Measurements from ENCODE around the gene DNMT3A. TPM values are rescaled to one million over a fixed set of nuclear protein-coding genes. Genes with fewer than 3 reads are reported as not detected.

Gene DNMT3A
- total and polyA plus RNA-seq, 2 donors from 2014 or later, result 6.5 to 31.4 TPM

- Histone ChIP-seq H3K4me1 (ENCODE audit: control insufficient read depth in 2 of 3, insufficient read depth in 2 of 3, low read depth in 1 of 3, low read length in 3 of 3) (peaks cover 0 to 9% (median 0%) of the 10 kb centered on the region in 3 donors), H3K27ac (ENCODE audit: low read depth in 2 of 2, low read length in 2 of 2) (no peak overlapping the region), H3K9ac (ENCODE audit: low read length in 3 of 3) (no peak overlapping the region), H3K9me3 (ENCODE audit: control insufficient read depth in 2 of 3, insufficient read depth in 1 of 3, low read length in 3 of 3) (no peaks in the 10 kb centered on the region), H3K36me3 (ENCODE audit: control insufficient read depth in 2 of 3, insufficient read depth in 3 of 3, low read length in 3 of 3) (peaks cover 5 to 12% (median 9%) of the 10 kb centered on the region in 3 donors), H3K4me3 (ENCODE audit: low read length in 3 of 3) (no peak overlapping the region), H3K27me3 (ENCODE audit: control insufficient read depth, insufficient read depth, low read length) (no peaks in the 10 kb centered on the region)
- intact Hi-C loops (cut with DNase I), result no loop called here
- DNase-seq (no peak), FAIRE-seq (no peak)
- no peak for TF ChIP-seq CTCF (IDR thresholded peaks at IDR 0.05; ENCODE audit: borderline replicate concordance, extremely low read depth, insufficient read depth)
These were observed 85.2 kb downstream of the DNMT3A start for GRCh38 chr2:25256488-25256875.

- TF ChIP-seq CTCF (IDR thresholded peaks at IDR 0.05; ENCODE audit: borderline replicate concordance, extremely low read depth, insufficient read depth), result no peak
- Histone ChIP-seq H3K9ac (ENCODE audit: low read length in 3 of 3) (no peak overlapping the region), H3K9me3 (ENCODE audit: control insufficient read depth in 2 of 3, insufficient read depth in 1 of 3, low read length in 3 of 3) (no peaks in the 10 kb centered on the region), H3K27me3 (ENCODE audit: control insufficient read depth, insufficient read depth, low read length) (no peaks in the 10 kb centered on the region), H3K4me1 (ENCODE audit: control insufficient read depth in 2 of 3, insufficient read depth in 2 of 3, low read depth in 1 of 3, low read length in 3 of 3) (peaks cover 0 to 11% (median 0%) of the 10 kb centered on the region in 3 donors), H3K27ac (ENCODE audit: low read depth in 2 of 2, low read length in 2 of 2) (no peak overlapping the region), H3K36me3 (ENCODE audit: control insufficient read depth in 2 of 3, insufficient read depth in 3 of 3, low read length in 3 of 3) (peaks cover 5 to 12% (median 9%) of the 10 kb centered on the region in 3 donors), H3K4me3 (ENCODE audit: low read length in 3 of 3) (no peak overlapping the region)
- intact Hi-C loops (cut with DNase I), result no loop called here
- DNase-seq (no peak), FAIRE-seq (no peak)
These were observed 85.8 kb downstream of the DNMT3A start for GRCh38 chr2:25255745-25256487.

GRCh38 chr2:25254961-25255360 is 86.8 kb downstream of the DNMT3A start:
- no peaks in the 10 kb centered on the region for H3K9me3 ChIP-seq (ENCODE audit: control insufficient read depth in 2 of 3, insufficient read depth in 1 of 3, low read length in 3 of 3)
- intact Hi-C loops (cut with DNase I), result no loop called here
- no peak for TF ChIP-seq CTCF (IDR thresholded peaks at IDR 0.05; ENCODE audit: borderline replicate concordance, extremely low read depth, insufficient read depth)
- no peak overlapping the region for H3K9ac ChIP-seq (ENCODE audit: low read length in 3 of 3)
- peaks cover 0 to 11% (median 0%) of the 10 kb centered on the region in 3 donors for H3K4me1 ChIP-seq (ENCODE audit: control insufficient read depth in 2 of 3, insufficient read depth in 2 of 3, low read depth in 1 of 3, low read length in 3 of 3)
- H3K36me3 ChIP-seq (ENCODE audit: control insufficient read depth in 2 of 3, insufficient read depth in 3 of 3, low read length in 3 of 3), result peaks cover 3 to 12% (median 9%) of the 10 kb centered on the region in 3 donors
- H3K27me3 ChIP-seq (ENCODE audit: control insufficient read depth, insufficient read depth, low read length), result no peaks in the 10 kb centered on the region
- no peak overlapping the region for H3K27ac ChIP-seq (ENCODE audit: low read depth in 2 of 2, low read length in 2 of 2)
- FAIRE-seq (no peak), DNase-seq (no peak)
- no peak overlapping the region for H3K4me3 ChIP-seq (ENCODE audit: low read length in 3 of 3)
